ENCODE results near the gene CDK9. TPM values are rescaled to one million over a fixed set of nuclear protein-coding genes. Genes with fewer than 3 reads are reported as not detected.

The CDK9 gene
- total and polyA plus RNA-seq, 10 of the 15 experiments (the other 5 are each of a cell fraction or from before 2014, with no cell fraction given): 7.3 to 92.6 (median 51.6) TPM

- peak; percentile 18 to 43 (median 27); a peak in 5 of 6 replicates for TF ChIP-seq CTCF (IDR thresholded peaks at IDR 0.05 in 2 of 3, conservative IDR thresholded peaks at IDR 0.05 in 1 of 3; ENCODE audit: control insufficient read depth in 2 of 3, extremely low read depth in 1 of 3, insufficient read depth in 1 of 3, low read depth in 3 of 3, low read length in 3 of 3)
- 0 out of 2 replicates have a peak, but pooled peaks have one; percentile 23 for TF ChIP-seq RELB (IDR thresholded peaks at IDR 0.05; ENCODE audit: low read depth)
- no peak for TF ChIP-seq MYC (IDR thresholded peaks at IDR 0.05; ENCODE audit: insufficient read depth, insufficient read length, insufficient replicate concordance, low read length, severe bottlenecking)
- no peak for TF ChIP-seq ASH2L (IDR thresholded peaks at IDR 0.05; ENCODE audit: borderline replicate concordance, low read depth)
- TF ChIP-seq RAD21 (IDR thresholded peaks at IDR 0.05; ENCODE audit: insufficient read depth, low read depth, low read length): peak; percentile 22; the same call in 1 of the 2 replicates
- TF ChIP-seq E2F4 (IDR thresholded peaks at IDR 0.05; ENCODE audit: low read depth, low read length): no peak
- no peak for TF ChIP-seq ZNF217 (IDR thresholded peaks at IDR 0.05)
- TF ChIP-seq NR2F1 (conservative IDR thresholded peaks at IDR 0.05): no peak
- TF ChIP-seq NFYA (IDR thresholded peaks at IDR 0.05; ENCODE audit: borderline replicate concordance, low read depth, low read length): no peak
- no peak for TF ChIP-seq MTA2 (IDR thresholded peaks at IDR 0.05; ENCODE audit: low read depth)
- 0 out of 4 replicates have a peak, but pooled peaks of 1 of the 2 experiments have one; percentile 1 for TF ChIP-seq BHLHE40 (IDR thresholded peaks at IDR 0.05; ENCODE audit: borderline replicate concordance in 1 of 2, low read depth in 2 of 2, low read length in 1 of 2)
- TF ChIP-seq IKZF2 (IDR thresholded peaks at IDR 0.05): 0 out of 4 replicates have a peak, but pooled peaks of 1 of the 2 experiments have one; percentile 10
- TF ChIP-seq USF1 (IDR thresholded peaks at IDR 0.05; ENCODE audit: borderline replicate concordance, extremely low read length, insufficient read depth, low read depth, low read length): no peak
- TF ChIP-seq HDGF (IDR thresholded peaks at IDR 0.05): no peak
- TF ChIP-seq POLR2AphosphoS5 (IDR thresholded peaks at IDR 0.05; ENCODE audit: low read length): no peak; the same call in 1 of the 2 replicates
- no peak for TF ChIP-seq STAT3 (IDR thresholded peaks at IDR 0.05; ENCODE audit: low read depth, low read length)
- no peak for TF ChIP-seq PKNOX1 (IDR thresholded peaks at IDR 0.05)
These were observed 905 bp downstream of the CDK9 start (continued) for GRCh38 chr9:127786773-127787104.
